ENCODE data around the gene STAMBPL1. TPM values are rescaled to one million over a fixed set of nuclear protein-coding genes. Genes with fewer than 3 reads are reported as not detected.

The STAMBPL1 gene
- total RNA-seq, result 1.7 and 2.6 TPM in 2 replicates

DNA sequence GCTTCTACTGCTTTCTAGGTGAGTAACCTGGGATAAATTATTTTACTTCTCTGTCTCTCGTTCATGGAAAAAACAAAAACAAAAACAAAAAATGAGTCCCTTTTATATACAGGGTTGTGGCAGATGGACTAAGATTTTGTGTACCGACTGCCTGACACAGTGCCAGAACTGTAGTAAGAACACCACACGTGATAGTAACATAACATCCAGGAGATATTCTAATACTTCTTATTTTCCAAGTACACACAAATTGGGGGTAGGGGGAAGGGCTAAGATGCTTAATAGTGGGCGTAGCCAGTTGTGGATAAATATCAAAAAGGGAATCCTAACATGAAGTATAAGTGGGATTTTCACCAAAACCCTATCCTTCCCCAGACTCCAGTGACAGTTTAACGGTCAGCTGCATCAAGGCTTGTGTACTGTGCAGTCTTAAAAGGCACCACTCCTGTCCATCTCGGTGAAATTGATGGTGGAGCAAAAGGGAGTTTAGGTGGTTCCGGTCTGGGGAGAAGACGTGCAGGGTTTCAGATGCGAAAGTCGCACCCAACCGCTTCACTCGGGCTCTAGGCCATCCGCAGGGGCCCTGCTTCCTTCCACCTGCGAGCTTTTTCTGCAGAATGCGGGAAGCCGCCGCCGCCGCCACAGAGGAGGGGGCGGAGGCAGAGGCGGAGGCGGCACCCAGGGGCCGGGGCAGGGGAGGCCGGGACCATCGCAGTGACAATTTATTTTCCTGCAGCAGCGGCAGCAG is at the start of gene STAMBPL1:
STAMBPL1 (plus strand) TSS at position 712 of the 748 bp plus-strand sequence. CDS start 21,464 bp downstream, outside the sequence.
- Histone ChIP-seq H3K4me3 (ENCODE audit: low read depth, low read length) (peak within 1 kb of the TSS; percentile 95), H3K27me3 (ENCODE audit: control insufficient read depth, insufficient read depth, low read length) (no peaks in the 10 kb centered on the region), H3K36me3 (ENCODE audit: control insufficient read depth, insufficient read depth, low read length) (no peaks in the 10 kb centered on the region)
- FAIRE-seq, result no peak
- TF ChIP-seq, protein P1, sequence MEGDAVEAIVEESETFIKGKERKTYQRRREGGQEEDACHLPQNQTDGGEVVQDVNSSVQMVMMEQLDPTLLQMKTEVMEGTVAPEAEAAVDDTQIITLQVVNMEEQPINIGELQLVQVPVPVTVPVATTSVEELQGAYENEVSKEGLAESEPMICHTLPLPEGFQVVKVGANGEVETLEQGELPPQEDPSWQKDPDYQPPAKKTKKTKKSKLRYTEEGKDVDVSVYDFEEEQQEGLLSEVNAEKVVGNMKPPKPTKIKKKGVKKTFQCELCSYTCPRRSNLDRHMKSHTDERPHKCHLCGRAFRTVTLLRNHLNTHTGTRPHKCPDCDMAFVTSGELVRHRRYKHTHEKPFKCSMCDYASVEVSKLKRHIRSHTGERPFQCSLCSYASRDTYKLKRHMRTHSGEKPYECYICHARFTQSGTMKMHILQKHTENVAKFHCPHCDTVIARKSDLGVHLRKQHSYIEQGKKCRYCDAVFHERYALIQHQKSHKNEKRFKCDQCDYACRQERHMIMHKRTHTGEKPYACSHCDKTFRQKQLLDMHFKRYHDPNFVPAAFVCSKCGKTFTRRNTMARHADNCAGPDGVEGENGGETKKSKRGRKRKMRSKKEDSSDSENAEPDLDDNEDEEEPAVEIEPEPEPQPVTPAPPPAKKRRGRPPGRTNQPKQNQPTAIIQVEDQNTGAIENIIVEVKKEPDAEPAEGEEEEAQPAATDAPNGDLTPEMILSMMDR (IDR thresholded peaks at IDR 0.05; ENCODE audit: insufficient read depth, low read length, severe bottlenecking), result no peak
- DNase-seq (ENCODE audit: low read depth), result no peak

DNA sequence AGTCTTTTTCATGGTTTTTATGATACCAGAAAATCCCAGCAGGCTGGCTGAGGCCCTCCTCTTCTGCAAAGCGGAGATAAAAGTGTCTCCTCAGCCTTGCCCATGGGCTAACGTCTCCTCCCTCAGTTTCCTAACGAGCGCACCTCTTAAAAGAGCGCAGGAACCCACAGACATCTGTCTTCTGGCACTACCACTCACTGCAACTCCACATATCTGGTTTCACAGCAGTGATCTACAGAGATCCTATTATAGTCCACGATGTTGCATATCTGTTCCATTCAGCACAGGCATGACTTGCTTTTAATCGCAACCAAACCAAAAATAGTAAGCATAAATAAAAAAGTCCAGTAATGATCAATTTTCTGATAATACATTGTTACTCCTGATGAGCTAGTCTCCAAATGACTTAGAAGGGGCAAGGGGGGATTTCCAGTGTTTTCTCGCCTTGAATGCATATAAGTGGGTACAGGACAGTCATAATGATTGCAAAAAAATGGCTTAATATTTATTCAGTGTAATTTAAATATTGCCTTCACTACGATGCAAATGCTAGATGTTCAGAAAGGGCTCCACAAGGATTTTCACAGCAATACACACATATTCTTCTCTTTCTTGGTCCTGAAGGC is 49.3 kb upstream of the STAMBPL1 start:
- DNase-seq (ENCODE audit: low read depth) (no peak), FAIRE-seq (no peak)
- no peaks in the 10 kb centered on the region for H3K36me3 ChIP-seq (ENCODE audit: control insufficient read depth, insufficient read depth, low read length)
- no peaks in the 10 kb centered on the region for H3K27me3 ChIP-seq (ENCODE audit: control insufficient read depth, insufficient read depth, low read length)
- H3K4me3 ChIP-seq (ENCODE audit: low read depth, low read length), result no peak overlapping the region
- TF ChIP-seq, protein P1 (IDR thresholded peaks at IDR 0.05; ENCODE audit: insufficient read depth, low read length, severe bottlenecking), result no peak

DNA sequence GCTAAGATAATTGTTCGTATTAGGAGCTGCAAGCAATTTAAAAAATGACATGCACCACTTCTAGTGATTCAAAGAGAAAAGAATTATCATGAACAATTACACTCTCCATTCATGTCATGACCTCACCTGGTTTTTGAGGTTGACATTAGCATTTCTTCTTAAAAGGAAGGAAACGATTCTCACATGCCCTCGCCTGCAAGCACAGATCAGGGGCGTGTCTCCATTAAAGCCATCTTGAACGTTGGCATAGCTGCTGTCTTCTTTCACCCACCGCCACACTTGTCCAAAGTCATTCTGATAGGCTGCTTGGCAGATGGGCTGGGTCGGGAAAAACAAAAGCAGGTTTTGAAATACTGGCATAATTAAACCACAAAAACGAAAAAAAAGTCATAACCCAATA is 48.3 kb upstream of the STAMBPL1 start:
- DNase-seq (ENCODE audit: low read depth) (peak; percentile 25), FAIRE-seq (no peak)
- Histone ChIP-seq H3K36me3 (ENCODE audit: control insufficient read depth, insufficient read depth, low read length) (no peaks in the 10 kb centered on the region), H3K4me3 (ENCODE audit: low read depth, low read length) (no peak overlapping the region), H3K27me3 (ENCODE audit: control insufficient read depth, insufficient read depth, low read length) (no peaks in the 10 kb centered on the region)
- TF ChIP-seq, protein P1 (IDR thresholded peaks at IDR 0.05; ENCODE audit: insufficient read depth, low read length, severe bottlenecking), result no peak

DNA sequence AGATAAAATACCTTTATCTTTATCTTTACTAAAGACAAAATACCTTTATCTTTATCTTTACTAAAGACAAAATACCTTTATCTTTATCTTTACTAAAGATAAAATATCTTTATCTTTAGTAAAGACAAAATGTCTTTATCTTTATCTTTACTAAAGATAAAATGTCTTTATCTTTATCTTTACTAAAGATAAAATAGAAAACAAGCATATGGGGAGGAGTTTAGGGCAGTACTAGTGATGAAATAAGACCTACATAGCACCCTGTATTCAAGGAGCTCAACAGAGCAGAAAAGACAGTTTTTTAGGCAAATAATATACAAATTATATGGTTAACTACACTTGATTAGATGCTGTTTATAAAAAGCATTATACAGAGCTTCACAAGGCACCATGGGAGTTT is 47.7 kb upstream of the STAMBPL1 start:
- TF ChIP-seq, protein P1 (IDR thresholded peaks at IDR 0.05; ENCODE audit: insufficient read depth, low read length, severe bottlenecking), result no peak
- H3K36me3 ChIP-seq (ENCODE audit: control insufficient read depth, insufficient read depth, low read length), result no peaks in the 10 kb centered on the region
- H3K27me3 ChIP-seq (ENCODE audit: control insufficient read depth, insufficient read depth, low read length), result no peaks in the 10 kb centered on the region
- FAIRE-seq (no peak), DNase-seq (ENCODE audit: low read depth) (no peak)
- no peak overlapping the region for H3K4me3 ChIP-seq (ENCODE audit: low read depth, low read length)

DNA sequence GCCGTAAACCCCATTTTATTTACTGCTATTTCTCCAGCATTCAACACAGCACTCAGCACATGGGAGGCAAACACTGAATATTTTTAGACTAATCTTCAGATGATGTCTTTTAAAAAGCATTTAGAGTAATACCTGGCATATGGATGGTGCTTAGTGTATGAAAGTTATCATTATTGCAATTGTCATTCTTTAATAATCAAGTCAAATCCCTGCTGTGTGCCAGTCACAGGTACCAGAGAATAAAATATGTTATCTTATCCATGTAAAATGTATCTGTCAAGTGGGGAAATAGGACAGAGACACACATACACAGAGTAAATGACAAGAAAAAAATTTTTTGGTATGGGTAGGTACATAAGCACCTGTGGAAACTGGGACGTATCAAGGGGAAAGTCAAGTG is 46.9 kb upstream of the STAMBPL1 start:
- no peak for DNase-seq (ENCODE audit: low read depth)
- no peak for FAIRE-seq
- Histone ChIP-seq H3K36me3 (ENCODE audit: control insufficient read depth, insufficient read depth, low read length) (no peaks in the 10 kb centered on the region), H3K4me3 (ENCODE audit: low read depth, low read length) (no peak overlapping the region), H3K27me3 (ENCODE audit: control insufficient read depth, insufficient read depth, low read length) (no peaks in the 10 kb centered on the region)
- TF ChIP-seq, protein P1 (IDR thresholded peaks at IDR 0.05; ENCODE audit: insufficient read depth, low read length, severe bottlenecking), result no peak

All from bronchial epithelial cell (primary cell).